GM12801 (cell line): ENCODE results near the gene HIVEP1.

Experiments used
- CTCF ChIP-seq: IDR thresholded peaks from one replicate; pipeline ENCODE4 v1.5.1; 2011; ENCODE audit warnings: control low read depth; ENCODE audit not compliant: insufficient read length; ENCODE audit errors: extremely low read depth

Gene HIVEP1

GRCh38 chr6:12132351-12133222 is 120.5 kb downstream of the HIVEP1 start:
- TF ChIP-seq CTCF: no peak

GRCh38 chr6:12134581-12134980 is 122.5 kb downstream of the HIVEP1 start:
- TF ChIP-seq CTCF: no peak

- TF ChIP-seq CTCF: no peak
These were observed 122.9 kb downstream of the HIVEP1 start for GRCh38 chr6:12134991-12135390.

DNA sequence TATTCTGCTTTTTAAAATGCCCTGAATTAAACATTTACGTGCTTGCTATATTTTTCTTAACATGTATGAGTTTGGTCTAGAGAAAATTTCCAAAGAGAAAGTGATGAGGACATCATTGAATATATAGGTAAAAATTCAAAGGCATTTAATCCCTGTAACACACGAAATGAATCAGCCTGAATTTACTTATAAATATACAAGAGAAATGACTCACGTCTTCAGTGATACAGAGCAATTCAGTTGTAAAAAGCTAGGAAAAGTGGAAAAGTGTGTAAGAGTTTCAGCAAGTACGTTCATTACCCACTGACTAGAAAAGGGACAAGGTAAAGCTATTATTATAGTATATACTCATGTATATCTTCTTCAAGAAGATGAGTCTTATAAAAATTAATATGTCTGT is 124.8 kb downstream of the HIVEP1 start:
- no peak for TF ChIP-seq CTCF

GRCh38 chr6:12137480-12137879 is 125.4 kb downstream of the HIVEP1 start:
- TF ChIP-seq CTCF: no peak

DNA sequence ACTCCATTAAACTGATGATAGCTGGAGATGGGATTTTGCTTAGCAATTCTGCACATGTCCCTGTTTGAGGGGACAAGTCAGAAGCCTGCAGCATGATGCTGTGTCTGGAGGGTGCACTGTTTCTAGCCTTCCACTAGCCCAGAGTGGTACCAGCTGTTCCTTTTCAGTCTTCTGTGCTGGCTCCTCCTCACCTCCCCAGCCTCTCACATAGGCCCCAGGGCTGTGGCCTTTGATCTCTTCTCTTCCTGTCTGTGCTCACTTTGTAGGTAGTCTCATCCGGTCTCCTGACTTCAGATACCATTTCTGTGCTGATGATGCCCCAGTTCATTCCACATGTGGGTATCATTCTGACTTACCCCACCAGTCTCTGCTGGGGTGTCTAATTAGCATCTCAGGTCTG is 126.3 kb downstream of the HIVEP1 start:
- no peak for TF ChIP-seq CTCF

- TF ChIP-seq CTCF: no peak
These were observed 126.8 kb downstream of the HIVEP1 start for GRCh38 chr6:12138936-12139335.
